ENCODE measurements around the gene POLN. TPM values are rescaled to one million over a fixed set of nuclear protein-coding genes. Genes with fewer than 3 reads are reported as not detected.

The POLN gene
- total RNA-seq, 1 experiment from 2014 or later: 3.5 TPM

- no peak for TF ChIP-seq ZNF512 (CRISPR knock-in tag; IDR thresholded peaks at IDR 0.05; ENCODE audit: borderline replicate concordance)
- no peak for TF ChIP-seq RELA (CRISPR knock-in tag; IDR thresholded peaks at IDR 0.05; ENCODE audit: borderline replicate concordance)
- TF ChIP-seq NFE2L1 (CRISPR knock-in tag; IDR thresholded peaks at IDR 0.05): no peak
- TF ChIP-seq CBFB (CRISPR knock-in tag; IDR thresholded peaks at IDR 0.05; ENCODE audit: low read depth): no peak
- TF ChIP-seq MAX (CRISPR knock-in tag; IDR thresholded peaks at IDR 0.05): peak; percentile 50; the same call in 1 of the 2 replicates
- no peak for TF ChIP-seq MYBL2 (CRISPR knock-in tag; IDR thresholded peaks at IDR 0.05)
- TF ChIP-seq ZNF671 (CRISPR knock-in tag; IDR thresholded peaks at IDR 0.05): no peak
- no peak for TF ChIP-seq RORB (CRISPR knock-in tag; IDR thresholded peaks at IDR 0.05)
- TF ChIP-seq OVOL2 (CRISPR knock-in tag; IDR thresholded peaks at IDR 0.05; ENCODE audit: borderline replicate concordance): no peak
- TF ChIP-seq, protein P1, sequence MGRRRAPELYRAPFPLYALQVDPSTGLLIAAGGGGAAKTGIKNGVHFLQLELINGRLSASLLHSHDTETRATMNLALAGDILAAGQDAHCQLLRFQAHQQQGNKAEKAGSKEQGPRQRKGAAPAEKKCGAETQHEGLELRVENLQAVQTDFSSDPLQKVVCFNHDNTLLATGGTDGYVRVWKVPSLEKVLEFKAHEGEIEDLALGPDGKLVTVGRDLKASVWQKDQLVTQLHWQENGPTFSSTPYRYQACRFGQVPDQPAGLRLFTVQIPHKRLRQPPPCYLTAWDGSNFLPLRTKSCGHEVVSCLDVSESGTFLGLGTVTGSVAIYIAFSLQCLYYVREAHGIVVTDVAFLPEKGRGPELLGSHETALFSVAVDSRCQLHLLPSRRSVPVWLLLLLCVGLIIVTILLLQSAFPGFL (CRISPR knock-in tag; IDR thresholded peaks at IDR 0.05; ENCODE audit: borderline replicate concordance): no peak
- no peak for TF ChIP-seq STAT6 (CRISPR knock-in tag; conservative IDR thresholded peaks at IDR 0.05; ENCODE audit: low read depth)
- no peak for TF ChIP-seq TEAD4 (CRISPR knock-in tag; IDR thresholded peaks at IDR 0.05)
- TF ChIP-seq CREM (CRISPR knock-in tag; IDR thresholded peaks at IDR 0.05): 0 out of 2 replicates have a peak, but pooled peaks have one; percentile 15
- TF ChIP-seq, protein P2, sequence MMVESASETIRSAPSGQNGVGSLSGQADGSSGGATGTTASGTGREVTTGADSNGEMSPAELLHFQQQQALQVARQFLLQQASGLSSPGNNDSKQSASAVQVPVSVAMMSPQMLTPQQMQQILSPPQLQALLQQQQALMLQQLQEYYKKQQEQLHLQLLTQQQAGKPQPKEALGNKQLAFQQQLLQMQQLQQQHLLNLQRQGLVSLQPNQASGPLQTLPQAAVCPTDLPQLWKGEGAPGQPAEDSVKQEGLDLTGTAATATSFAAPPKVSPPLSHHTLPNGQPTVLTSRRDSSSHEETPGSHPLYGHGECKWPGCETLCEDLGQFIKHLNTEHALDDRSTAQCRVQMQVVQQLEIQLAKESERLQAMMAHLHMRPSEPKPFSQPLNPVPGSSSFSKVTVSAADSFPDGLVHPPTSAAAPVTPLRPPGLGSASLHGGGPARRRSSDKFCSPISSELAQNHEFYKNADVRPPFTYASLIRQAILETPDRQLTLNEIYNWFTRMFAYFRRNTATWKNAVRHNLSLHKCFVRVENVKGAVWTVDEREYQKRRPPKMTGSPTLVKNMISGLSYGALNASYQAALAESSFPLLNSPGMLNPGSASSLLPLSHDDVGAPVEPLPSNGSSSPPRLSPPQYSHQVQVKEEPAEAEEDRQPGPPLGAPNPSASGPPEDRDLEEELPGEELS (CRISPR knock-in tag; IDR thresholded peaks at IDR 0.05): no peak
- no peak for TF ChIP-seq ZMAT4 (CRISPR knock-in tag; IDR thresholded peaks at IDR 0.05)
- TF ChIP-seq, protein P3, sequence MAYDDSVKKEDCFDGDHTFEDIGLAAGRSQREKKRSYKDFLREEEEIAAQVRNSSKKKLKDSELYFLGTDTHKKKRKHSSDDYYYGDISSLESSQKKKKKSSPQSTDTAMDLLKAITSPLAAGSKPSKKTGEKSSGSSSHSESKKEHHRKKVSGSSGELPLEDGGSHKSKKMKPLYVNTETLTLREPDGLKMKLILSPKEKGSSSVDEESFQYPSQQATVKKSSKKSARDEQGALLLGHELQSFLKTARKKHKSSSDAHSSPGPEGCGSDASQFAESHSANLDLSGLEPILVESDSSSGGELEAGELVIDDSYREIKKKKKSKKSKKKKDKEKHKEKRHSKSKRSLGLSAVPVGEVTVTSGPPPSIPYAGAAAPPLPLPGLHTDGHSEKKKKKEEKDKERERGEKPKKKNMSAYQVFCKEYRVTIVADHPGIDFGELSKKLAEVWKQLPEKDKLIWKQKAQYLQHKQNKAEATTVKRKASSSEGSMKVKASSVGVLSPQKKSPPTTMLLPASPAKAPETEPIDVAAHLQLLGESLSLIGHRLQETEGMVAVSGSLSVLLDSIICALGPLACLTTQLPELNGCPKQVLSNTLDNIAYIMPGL (CRISPR knock-in tag; IDR thresholded peaks at IDR 0.05): peak; percentile 64; the same call in 1 of the 2 replicates
- no peak for TF ChIP-seq ZNF532 (CRISPR knock-in tag; IDR thresholded peaks at IDR 0.05; ENCODE audit: borderline replicate concordance)
- TF ChIP-seq, protein P4, sequence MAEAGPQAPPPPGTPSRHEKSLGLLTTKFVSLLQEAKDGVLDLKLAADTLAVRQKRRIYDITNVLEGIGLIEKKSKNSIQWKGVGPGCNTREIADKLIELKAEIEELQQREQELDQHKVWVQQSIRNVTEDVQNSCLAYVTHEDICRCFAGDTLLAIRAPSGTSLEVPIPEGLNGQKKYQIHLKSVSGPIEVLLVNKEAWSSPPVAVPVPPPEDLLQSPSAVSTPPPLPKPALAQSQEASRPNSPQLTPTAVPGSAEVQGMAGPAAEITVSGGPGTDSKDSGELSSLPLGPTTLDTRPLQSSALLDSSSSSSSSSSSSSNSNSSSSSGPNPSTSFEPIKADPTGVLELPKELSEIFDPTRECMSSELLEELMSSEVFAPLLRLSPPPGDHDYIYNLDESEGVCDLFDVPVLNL (CRISPR knock-in tag; IDR thresholded peaks at IDR 0.05; ENCODE audit: borderline replicate concordance, low read depth): no peak
- TF ChIP-seq, protein P5, sequence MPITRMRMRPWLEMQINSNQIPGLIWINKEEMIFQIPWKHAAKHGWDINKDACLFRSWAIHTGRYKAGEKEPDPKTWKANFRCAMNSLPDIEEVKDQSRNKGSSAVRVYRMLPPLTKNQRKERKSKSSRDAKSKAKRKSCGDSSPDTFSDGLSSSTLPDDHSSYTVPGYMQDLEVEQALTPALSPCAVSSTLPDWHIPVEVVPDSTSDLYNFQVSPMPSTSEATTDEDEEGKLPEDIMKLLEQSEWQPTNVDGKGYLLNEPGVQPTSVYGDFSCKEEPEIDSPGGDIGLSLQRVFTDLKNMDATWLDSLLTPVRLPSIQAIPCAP (CRISPR knock-in tag; IDR thresholded peaks at IDR 0.05): peak; percentile 38; the same call in 1 of the 2 replicates
Measured at GRCh38 chr4:2041239-2042130, 200.4 kb downstream of the POLN start (continued).

All from WTC11 (cell line).